ENCODE results near the gene TEAD4.
"Not testable (repeated sequence)": the region's sequence is repeated elsewhere in the genome, so short reads cannot be mapped to it uniquely, and the experiment has no call there.

Gene TEAD4

DNA sequence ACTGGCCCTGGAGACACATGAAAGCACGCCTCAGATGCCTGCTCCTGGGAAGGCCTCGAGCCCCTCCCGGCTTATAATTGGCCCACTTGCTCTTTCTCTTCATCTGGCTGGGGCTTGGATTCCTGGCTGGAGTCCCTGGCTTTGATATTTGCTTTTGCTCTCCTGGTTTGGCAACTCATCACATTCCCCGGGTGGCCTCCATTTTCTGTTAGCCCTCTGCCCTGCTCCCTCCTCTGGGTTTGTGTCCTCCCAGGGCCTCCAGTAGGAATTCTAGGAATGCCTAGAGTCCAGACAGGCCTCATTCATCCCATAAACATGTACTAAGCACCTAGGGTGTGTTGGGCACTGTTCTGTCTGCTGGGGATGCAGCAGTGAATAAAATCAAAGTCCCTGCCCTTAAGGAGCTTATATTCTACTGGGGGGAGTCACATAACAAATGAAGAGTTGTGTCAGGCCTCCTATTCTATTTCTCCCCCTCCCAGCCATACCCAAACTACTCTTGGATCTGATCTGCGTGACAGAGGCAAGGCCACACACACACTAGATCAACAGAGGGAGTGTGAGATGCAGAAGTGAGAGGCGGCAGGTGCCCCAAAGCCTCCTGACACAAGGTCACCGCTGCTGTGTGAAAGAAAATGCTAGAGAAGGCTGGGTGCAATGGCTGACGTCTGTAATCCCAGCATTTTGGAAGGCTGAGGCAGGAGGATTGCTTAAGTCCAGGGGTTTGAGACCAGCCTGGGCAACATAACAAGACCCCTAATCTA lies 96.7 kb downstream of the TEAD4 start:
- no peak for DNase-seq (ENCODE audit: low read depth)
- TF ChIP-seq, protein P1, sequence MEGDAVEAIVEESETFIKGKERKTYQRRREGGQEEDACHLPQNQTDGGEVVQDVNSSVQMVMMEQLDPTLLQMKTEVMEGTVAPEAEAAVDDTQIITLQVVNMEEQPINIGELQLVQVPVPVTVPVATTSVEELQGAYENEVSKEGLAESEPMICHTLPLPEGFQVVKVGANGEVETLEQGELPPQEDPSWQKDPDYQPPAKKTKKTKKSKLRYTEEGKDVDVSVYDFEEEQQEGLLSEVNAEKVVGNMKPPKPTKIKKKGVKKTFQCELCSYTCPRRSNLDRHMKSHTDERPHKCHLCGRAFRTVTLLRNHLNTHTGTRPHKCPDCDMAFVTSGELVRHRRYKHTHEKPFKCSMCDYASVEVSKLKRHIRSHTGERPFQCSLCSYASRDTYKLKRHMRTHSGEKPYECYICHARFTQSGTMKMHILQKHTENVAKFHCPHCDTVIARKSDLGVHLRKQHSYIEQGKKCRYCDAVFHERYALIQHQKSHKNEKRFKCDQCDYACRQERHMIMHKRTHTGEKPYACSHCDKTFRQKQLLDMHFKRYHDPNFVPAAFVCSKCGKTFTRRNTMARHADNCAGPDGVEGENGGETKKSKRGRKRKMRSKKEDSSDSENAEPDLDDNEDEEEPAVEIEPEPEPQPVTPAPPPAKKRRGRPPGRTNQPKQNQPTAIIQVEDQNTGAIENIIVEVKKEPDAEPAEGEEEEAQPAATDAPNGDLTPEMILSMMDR (conservative IDR thresholded peaks at IDR 0.05; ENCODE audit: control insufficient read depth, insufficient read depth, low read depth, low read length): no peak
- H3K4me3 ChIP-seq (ENCODE audit: control insufficient read depth, low read depth, low read length): no peak overlapping the region

DNA sequence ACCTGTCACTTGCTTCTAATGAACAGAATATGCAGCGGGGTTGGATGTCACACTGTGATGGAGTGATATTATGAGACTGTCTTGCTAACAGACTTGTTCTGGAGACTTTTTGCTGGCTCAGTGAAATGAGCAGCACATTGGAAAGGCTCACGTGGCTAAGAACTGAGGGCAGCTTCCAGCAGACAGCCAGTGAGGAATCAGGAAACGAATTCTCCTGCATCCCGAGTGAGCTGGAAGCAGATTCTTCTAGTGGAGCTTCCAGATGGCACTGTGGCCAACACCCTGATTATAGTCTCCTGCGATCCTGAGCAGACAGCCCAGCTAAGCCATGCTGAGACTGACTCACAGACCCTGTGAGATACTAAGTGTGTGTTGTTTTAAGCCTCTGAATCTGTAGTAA lies 101.9 kb downstream of the TEAD4 start:
- TF ChIP-seq, protein P1 (conservative IDR thresholded peaks at IDR 0.05; ENCODE audit: control insufficient read depth, insufficient read depth, low read depth, low read length): no peak
- DNase-seq (ENCODE audit: low read depth): peak; percentile 68
- no peak overlapping the region for H3K4me3 ChIP-seq (ENCODE audit: control insufficient read depth, low read depth, low read length)

DNA sequence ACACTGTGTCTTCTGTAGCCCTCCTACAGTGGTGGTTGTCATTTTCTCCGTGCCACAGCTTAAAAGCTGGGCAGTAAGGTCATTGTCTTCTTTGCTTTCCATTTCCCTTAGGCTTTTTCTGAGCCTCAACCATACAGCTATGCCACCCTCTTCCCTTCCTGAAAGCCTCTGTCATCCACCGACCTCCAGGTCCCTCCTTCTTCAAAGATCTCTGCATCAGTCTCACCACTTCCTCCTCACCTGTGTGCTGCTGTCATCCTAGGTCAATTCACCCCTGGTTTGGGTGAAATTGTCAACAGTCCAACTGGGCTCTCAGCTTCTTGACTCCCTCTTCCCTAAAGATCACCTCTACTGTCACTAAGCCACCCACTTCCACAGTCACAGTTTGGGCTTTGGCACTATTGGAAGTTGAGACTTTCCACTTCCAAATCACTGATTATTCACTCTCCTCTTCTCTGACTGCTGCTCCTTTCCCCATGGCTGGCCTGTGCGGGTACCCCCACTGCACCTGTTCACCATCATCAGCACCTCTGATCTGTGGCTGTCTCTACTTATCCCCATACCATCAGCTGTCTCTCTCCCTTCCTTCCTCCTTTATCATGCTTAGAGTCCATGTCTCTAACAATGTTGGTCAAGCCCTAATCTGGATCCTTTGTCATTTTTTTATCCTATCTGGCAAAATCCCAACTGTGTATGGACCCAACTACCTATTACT lies 102.5 kb downstream of the TEAD4 start:
- TF ChIP-seq, protein P1 (conservative IDR thresholded peaks at IDR 0.05; ENCODE audit: control insufficient read depth, insufficient read depth, low read depth, low read length): no peak
- no peak overlapping the region for H3K4me3 ChIP-seq (ENCODE audit: control insufficient read depth, low read depth, low read length)
- no peak for DNase-seq (ENCODE audit: low read depth)

DNA sequence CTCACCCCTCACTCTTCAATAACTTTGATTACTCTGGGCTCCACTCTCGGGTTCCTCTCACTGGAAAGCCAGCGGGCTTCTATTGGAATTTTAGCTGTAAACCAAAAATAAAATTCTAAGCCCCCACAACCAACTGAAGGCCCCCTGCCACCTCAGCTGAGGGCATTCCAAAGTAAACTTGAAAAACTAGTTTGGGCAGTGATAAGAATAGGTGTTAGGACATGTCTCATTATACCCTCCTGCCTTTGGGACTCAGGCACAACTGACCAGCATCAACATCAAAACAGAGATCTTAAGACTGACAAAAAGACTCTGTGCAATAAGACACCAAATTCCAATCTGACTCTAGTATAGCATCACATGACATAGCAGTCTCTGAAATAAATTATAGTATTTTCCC lies 106.1 kb downstream of the TEAD4 start:
- DNase-seq (ENCODE audit: low read depth): no peak
- TF ChIP-seq, protein P1 (conservative IDR thresholded peaks at IDR 0.05; ENCODE audit: control insufficient read depth, insufficient read depth, low read depth, low read length): no peak
- H3K4me3 ChIP-seq (ENCODE audit: control insufficient read depth, low read depth, low read length): no peak overlapping the region

DNA sequence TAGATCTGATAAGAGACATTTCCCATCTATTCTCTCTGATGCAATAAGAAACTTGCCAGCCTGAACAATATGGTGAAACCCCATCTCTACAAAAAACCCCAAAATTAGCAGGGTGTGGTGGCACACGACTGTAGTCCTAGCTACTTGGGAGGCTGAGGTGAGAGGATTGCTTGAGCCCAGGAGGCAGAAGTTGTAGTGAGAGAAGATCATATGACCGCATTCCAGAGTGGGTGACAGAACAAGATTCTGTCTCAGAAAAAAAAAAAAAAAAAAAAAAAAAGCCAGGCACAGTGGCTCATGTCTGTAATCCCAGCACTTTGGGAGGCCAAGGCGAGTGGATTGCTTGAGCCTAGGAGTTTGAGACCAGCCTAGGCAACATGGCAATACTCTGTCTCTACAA lies 106.6 kb downstream of the TEAD4 start:
- H3K4me3 ChIP-seq (ENCODE audit: control insufficient read depth, low read depth, low read length); DNase-seq (ENCODE audit: low read depth): not testable (repeated sequence)

DNA sequence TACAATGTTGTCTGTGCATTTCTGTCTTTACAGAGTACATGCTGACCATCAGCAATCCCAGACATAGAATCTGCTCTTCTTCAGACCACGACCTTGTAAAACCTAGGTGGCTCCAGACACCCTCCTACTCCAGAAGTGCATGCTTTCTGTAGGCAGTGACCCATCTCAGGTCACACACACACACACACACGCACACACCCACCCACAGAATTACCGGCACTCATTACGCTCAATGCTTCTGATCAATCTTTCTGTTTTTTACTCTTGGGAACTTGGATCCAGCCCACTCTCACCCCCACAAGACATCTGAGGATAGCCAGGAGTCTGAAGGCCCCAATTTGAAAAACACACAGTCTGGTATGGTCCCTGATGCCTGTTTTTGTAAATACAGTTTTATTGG lies 110.5 kb downstream of the TEAD4 start:
- no peak for DNase-seq (ENCODE audit: low read depth)
- TF ChIP-seq, protein P1 (conservative IDR thresholded peaks at IDR 0.05; ENCODE audit: control insufficient read depth, insufficient read depth, low read depth, low read length): no peak
- H3K4me3 ChIP-seq (ENCODE audit: control insufficient read depth, low read depth, low read length): no peak overlapping the region

DNA sequence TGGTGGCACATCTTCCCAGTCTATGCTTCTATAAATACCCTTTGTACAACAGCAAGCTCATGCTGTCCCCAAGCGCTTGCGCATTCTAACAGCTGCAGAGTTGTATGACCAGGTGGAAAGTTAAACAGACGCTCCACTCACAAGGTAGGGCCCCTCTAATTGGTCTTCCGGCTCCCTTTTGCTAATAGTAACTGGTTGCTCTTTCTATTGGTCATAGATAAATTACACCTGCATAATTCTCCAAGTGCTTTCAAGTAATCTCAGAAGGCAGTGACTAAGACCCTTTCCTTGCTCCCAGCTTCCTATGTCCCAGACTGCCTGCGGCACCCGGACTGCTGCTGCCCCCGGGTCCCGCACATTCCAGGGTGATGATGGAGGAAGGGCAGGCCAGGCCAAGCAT lies 111.9 kb downstream of the TEAD4 start:
- no peak overlapping the region for H3K4me3 ChIP-seq (ENCODE audit: control insufficient read depth, low read depth, low read length)
- TF ChIP-seq, protein P1 (conservative IDR thresholded peaks at IDR 0.05; ENCODE audit: control insufficient read depth, insufficient read depth, low read depth, low read length): no peak
- no peak for DNase-seq (ENCODE audit: low read depth)
